ENCODE data around the gene SLAIN1. TPM values are rescaled to one million over a fixed set of nuclear protein-coding genes. Genes with fewer than 3 reads are reported as not detected.

The SLAIN1 gene
- polyA plus RNA-seq, 3 donors = 22.1 to 24.1 (median 22.7) TPM

GRCh38 chr13:77745784-77746183 is 48.3 kb downstream of the SLAIN1 start:
- no peak for DNase-seq (ENCODE audit: low read depth in 3 of 3, low spot score in 2 of 3)

DNA sequence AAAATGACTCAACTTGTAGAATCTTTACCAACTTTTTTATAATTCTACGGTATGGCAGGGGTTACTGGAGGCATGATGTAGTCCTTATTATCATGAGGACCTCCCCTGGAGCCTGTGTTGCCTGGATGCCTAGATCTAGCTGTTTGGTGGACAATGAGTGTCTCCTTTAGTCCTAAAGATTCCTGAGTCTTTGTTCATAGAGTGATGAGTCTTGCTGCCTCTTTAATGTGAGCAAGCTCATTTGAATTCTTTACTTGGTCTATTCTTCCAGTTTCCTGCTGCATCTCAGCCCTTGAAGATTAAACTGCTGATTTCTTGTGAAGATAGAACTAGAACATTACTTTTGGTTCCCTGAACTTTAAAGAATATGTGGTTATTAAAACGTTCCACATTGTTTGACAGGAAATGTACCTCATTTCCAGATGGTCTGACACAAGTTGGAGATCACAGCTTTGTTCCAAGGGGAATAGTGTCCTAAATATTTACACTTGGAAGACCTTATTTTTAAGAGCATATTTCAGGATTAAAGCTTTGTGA is 51.9 kb downstream of the SLAIN1 start:
- no peak for DNase-seq (ENCODE audit: low read depth in 3 of 3, low spot score in 2 of 3)

DNA sequence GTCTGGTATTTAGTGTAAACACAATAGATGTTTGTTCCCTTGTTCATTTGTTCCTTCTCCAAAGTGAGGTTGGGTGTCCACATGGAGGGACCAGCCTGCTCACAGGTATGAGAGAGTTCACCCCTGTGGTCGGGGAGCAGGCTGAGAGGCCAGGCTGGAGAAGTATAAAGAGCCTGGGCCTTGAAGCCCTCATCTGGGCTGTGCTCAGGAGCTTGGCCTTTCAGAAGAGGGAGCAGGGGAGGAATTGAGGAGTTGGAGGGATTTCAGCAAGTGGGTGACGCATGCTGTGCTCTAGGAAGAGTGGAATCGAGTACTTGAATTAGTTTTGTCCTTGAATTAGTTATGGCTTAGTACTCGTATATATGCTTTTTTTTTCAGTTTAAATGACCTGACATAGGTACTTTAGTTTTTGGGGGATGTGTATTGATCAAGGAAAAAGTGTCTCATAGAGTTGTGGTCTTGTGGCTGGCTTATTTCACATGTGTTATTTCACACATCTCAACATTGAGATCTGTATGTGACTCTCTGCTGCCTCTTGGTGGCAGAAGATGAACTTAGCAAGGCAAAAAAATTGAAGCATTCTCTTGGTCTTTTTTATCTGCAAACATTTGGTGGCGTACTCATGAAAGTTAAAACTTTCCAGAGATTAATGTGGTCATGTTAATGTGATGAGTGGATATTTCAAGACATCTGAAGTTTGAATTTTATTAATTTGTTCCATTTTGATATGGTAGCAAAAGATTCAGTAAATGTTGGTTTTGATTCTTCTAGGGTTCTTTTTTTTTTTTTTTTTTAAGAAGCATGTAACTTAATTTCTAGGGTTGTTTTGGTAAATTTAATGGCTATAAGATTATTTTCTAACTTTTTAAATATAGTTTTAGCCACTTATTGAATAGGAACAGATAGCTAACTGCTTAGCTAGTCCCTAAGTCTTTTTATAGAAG is 54.3 kb downstream of the SLAIN1 start:
- peak; percentile 36 to 43 (median 43) for DNase-seq (ENCODE audit: low read depth in 3 of 3, low spot score in 2 of 3)

DNA sequence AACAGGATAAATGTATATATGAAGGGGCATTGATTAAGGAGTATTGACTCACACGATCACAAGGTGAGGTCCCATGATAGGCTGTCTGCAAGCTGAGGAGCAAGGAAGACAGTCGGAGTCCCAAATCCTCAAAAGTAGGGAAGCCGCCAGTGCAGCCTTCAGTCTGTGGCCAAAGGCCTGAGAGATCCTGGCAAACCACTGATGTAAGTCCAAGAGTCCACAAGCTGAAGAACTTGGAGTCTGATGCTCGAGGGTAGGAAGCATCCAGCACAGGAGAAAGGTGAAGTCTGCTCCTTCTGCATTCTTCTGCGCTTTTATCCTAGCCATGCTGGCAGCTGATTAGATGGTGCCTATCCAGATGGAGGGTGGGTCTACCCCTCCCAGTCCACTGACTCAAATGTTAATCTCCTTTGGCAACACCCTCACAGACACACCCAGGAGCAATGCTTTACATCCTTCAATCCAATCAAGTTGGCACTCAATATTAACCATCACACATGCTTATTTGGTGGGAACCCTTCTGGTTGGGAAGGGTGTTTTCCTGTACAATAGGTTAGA is 55.1 kb downstream of the SLAIN1 start:
- DNase-seq (ENCODE audit: low read depth in 3 of 3, low spot score in 2 of 3) = no peak

- no peak for DNase-seq (ENCODE audit: low read depth in 3 of 3, low spot score in 2 of 3)
Observed at GRCh38 chr13:77760893-77761292, 63.4 kb downstream of the SLAIN1 start.

GRCh38 chr13:77767413-77767812 is 69.9 kb downstream of the SLAIN1 start:
- no peak for DNase-seq (ENCODE audit: low read depth in 3 of 3, low spot score in 2 of 3)

DNA sequence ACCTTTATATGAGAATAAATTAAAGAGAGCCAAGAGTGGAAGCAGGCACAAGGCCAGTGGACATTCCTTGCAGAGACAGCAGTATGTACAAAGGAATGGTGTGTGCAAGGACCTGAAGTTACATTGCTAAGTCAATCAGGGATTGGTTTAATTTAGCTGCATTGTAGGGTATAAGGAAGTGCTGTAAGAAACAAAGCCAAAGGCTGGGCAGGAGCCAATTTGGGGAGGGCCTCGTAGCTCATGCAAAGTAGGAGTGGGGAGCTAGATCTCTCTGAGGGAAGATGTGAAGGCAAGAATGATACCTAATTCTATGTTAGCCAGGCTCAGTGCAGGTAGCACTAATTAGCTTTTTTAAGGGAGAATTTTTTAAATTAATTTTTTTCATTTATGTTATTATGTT is 76.7 kb downstream of the SLAIN1 start:
- no peak for DNase-seq (ENCODE audit: low read depth in 3 of 3, low spot score in 2 of 3)

DNA sequence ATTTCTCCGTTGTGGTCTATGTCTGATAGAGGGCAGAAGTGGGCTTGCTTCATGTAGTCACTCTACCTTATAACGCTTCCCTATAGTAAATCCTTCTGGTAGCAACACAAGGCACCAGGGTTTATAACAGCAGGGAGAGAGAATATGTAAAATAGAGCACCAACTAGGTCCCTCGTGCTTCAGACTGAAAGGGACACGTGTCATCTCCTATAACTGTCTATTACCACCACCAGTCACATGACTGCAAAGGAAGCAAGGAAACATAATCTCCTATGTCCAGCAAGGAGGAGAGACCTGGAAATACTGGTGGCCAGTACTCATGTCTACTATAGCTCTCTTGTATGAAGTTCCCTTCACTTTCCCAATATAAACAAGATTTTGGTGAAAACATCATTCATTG is 79.2 kb downstream of the SLAIN1 start:
- no peak for DNase-seq (ENCODE audit: low read depth in 3 of 3, low spot score in 2 of 3)

DNA sequence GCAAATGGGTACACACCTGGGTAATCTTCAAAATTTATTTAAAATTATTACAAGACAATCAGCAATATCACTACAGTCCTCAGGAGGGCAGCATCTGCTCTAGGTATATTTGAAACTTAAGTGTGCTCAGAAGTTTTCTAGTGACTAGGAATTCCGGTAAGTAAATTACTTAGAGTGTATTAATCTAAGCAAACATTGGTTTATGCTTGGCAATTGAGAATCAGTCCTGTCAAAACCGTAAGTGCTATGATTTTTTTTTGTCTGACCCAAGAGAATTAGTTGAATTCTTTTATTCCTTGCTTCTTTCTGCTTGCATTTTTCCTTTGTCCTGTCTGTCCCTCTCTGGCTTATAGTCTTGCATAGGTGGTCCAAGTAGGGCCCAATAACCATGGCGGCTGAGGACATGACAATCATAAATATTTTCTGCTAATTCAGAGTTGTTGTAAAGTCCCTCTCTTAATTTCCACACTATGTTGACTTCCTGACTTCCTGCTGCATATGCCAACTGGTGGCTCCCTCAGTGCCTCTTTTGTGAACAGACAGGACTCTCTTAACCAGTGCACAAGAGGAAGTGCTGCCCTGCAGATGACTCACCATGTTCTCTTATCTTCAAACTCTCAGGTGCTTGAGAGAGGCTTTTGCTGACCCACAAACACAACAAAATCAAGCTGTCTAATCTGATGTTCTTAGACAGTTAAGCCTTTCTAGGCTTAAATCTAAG is 82.2 kb downstream of the SLAIN1 start:
- peak in 2 of 3 donors; percentile 38 to 59 for DNase-seq (ENCODE audit: low read depth in 3 of 3, low spot score in 2 of 3)

- DNase-seq (ENCODE audit: low read depth in 3 of 3, low spot score in 2 of 3) = no peak
Observed at GRCh38 chr13:77781808-77782207, 84.3 kb downstream of the SLAIN1 start.

- no peak for DNase-seq (ENCODE audit: low read depth in 3 of 3, low spot score in 2 of 3)
Observed at GRCh38 chr13:77784515-77784914, 87.0 kb downstream of the SLAIN1 start.

DNA sequence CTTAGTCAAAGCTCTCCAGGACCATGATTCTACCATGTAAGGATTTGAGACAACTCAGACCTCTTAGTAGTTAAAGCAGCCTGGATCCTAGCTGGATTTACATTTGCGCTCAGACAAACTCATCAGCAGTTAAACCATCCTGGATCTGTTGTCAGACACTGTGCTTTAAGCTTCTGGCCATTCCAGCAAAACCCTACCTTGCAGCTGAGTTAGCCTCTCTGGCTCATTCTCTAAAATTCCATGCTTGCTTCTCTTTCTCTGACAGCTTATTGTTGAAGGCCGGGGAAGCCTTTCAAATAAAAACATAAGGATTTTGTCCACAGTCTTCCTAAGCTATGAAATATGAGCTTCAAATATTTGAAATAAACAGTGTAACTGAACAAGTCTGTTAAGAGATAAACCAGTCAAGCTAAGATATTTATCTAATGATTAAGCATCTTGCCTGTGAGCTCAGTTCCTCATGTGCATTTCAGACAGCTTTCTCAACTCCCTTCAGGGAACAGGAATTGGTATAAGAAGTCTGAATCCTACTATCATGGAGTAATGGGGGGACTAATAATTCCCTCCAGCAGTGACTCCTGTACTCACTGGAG is 89.3 kb downstream of the SLAIN1 start:
- DNase-seq (ENCODE audit: low read depth in 3 of 3, low spot score in 2 of 3) = no peak

DNA sequence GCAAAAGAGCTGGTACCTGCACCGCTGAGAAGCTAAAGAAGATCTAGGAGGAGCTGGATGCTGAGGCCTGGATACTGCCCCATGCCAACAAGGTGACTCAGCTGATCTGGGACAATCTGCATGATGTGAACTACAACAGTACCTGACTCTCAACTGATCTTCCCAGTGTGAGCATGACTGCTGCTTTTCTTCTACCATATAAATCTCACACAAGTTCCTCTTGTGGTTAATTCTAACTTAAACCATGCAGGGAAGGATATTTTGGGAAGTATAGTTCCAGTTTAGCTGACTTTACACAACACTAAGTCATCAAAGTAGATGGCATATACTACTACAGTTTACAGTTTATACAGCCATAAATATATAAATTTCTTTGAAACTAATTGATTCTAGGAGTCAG is 91.9 kb downstream of the SLAIN1 start:
- no peak for DNase-seq (ENCODE audit: low read depth in 3 of 3, low spot score in 2 of 3)

GRCh38 chr13:77800219-77800618 is 102.7 kb downstream of the SLAIN1 start:
- DNase-seq (ENCODE audit: low read depth in 3 of 3, low spot score in 2 of 3) = no peak

DNA sequence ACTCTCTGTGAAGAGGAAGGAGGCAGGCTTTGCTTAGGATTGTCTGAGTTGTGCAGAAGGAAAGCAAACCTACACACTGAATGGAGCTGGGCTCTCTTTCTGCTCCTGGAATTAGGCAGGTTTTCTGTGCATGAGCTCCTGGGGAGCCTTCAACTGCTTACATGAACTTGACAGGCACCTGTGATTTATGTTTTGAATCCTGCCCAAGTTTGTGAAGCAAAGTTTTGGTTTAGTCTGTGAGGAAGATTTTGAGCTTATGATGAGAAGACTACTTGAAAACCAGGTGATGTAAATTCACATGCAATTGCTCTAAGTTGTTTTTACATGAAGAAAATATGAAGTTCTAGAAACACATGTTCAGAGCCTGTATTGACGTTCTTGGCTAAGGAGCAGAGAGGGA is 109.0 kb downstream of the SLAIN1 start:
- no peak for DNase-seq (ENCODE audit: low read depth in 3 of 3, low spot score in 2 of 3)

- DNase-seq (ENCODE audit: low read depth in 3 of 3, low spot score in 2 of 3) = peak; percentile 36 to 63 (median 39)
Observed at GRCh38 chr13:77807431-77808135, 110.1 kb downstream of the SLAIN1 start.

DNA sequence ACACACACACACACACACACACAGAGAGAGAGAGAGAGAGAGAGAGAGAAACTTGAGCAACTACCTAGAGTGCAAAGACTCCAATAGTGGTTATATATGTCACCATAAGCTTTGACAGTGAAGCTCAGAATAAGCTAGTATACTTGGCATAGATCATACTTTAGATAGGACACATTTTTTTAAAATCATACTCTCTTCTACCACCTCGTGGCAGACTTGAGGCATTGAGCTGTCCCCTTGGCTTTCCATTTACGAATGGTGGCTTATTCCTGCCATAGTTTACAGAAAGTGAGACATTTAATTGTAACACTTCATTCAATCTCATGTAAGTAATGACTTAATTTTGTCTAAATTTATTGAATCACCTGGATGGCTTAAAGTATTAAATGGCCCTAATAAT is 112.9 kb downstream of the SLAIN1 start:
- DNase-seq (ENCODE audit: low read depth in 3 of 3, low spot score in 2 of 3) = no peak

GRCh38 chr13:77810878-77811277 is 113.4 kb downstream of the SLAIN1 start:
- DNase-seq (ENCODE audit: low read depth in 3 of 3, low spot score in 2 of 3) = no peak

- no peak for DNase-seq (ENCODE audit: low read depth in 3 of 3, low spot score in 2 of 3)
Observed at GRCh38 chr13:77811381-77811780, 113.9 kb downstream of the SLAIN1 start.

DNA sequence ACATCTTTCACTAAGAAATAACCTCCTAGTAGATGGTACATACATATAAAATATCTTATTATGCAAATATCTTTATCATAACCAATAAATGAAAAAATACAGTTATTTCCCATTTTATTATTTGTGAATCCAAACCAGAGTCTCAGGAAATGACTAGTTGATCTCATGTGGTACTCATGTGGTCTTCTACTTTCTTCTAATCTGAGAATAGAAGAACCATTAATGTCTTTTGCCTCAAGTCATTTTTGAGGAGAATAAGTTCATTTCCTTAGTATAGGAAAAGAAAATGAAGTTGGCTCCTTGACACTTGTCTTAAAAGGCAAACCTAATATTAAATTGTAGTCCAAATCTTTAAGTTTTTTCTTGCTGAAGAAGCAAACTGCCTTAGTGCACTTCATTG is 114.5 kb downstream of the SLAIN1 start:
- DNase-seq (ENCODE audit: low read depth in 3 of 3, low spot score in 2 of 3) = no peak

Data from right renal cortex interstitium (tissue), 3 donors.